SK-N-DZ (cell line): Measurements from ENCODE around the gene COL21A1.

Source experiments
- DNase-seq: peaks from one replicate; pipeline ENCODE4 v3.0.0-alpha.2; 2015; ENCODE audit warnings: low spot score

The COL21A1 gene

DNA sequence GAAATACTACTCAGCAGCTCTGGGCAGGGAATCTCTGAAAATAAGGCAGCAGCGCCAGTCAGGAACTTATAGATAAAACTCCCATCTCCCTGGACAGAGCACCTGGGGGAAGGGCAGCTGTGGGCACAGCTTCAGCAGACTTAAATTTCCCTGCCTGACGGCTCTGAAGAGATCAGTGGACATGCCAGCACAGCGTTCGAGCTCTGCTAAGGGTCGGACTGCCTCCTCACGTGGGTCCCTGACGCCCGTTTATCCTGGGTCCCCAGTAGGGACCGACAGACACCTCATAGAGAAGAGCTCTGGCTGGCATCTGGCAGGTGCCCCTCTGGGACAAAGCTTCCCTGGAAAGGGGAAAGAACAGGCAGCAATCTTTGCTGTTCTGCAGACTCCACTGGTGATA, 59.0 kb downstream of the COL21A1 start:
- DNase-seq: no peak

- DNase-seq: no peak
Observed at GRCh38 chr6:56187686-56188085, 59.7 kb downstream of the COL21A1 start.

DNA sequence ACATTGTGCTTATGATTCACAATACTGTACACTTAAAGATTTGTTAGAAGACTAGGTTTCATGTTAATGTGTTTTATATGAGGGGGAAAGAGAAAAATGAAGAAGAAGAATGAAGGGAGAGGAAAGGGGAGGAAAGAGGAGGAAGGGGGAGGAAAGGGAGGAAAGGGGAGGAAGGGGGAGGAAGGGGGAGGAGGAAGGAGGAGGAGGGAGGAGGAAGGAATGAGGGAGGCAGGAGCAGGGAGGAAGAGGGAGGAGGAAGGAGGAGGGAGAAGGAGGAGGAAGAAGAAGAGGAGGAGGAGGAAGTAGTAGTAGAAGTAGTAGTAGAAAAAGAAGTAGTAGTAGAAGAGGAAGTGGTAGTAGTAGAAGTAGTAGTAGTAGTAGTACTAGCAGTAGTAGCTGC, 70.6 kb downstream of the COL21A1 start:
- no peak for DNase-seq

DNA sequence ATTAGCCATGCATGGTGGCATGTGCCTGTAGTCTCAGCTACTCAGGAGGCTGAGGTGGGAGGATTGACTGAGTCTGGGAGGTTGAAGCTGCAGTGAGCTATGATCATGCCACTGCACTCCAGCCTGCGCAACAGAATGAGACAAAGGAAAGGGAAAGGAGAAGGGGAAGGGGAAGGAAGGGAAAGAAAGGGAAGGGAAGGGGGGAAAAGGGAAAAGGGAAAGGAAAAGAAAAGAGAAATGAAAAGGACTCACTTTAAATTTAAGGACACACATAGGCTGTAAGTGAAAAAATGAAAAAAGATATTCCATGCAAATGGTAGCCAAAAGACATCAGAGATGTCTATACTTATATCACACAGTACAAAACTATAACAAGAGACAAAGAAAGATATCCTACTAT, 74.2 kb downstream of the COL21A1 start:
- no peak for DNase-seq

DNA sequence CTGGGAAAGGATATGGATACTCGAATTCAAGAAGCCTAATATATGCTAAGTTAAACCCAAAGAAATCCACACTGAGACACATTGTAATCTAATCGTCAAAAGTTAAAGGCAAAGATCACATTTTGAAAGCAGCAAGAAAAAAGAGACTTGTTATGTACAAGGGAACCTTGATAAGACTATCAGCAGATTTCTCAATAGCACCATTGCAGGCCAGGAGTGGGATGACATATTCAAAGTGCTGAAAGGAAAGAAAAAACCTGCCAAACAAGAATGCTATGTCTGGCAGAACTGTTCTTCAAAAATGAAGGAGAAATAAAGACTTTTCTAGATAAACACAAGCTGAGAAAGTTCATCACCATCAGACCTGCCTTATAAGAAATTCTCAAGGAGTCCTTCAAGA, 75.2 kb downstream of the COL21A1 start:
- no peak for DNase-seq

DNA sequence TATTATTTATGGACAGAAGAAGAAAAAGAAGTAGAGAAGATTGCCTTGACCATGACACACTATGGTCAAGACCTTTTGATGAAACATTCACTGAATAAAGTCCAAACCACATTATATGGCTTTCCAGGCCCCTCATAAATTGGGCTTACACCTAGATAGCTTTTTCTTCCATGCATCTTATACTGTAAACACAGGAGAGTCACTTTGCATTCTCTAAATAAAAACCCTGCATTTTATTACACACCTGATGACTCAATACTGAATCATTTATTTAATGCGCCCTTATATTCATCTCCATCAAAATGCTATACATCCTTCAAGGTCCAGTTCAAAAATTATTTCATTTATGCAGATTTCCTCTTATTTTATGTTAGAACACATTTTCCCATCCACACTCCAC, 78.0 kb downstream of the COL21A1 start:
- no peak for DNase-seq

DNA sequence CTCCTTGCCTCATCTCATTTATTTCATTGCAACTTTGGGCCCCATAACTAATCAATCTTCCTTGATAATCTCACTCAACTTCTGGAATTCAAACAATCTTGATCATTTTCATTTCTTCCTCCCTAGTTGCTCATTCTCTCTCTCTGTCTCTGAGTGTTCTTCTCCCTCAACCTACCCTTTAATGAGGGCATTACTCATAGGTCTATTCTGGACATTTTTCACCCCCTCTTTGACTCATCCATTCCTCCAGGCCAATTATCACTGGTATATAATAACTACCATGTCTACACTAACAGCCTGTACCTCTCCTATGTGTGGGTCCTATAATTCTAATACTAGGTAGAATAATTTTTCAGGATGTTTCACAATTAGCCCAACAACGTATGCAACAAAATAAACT, 78.8 kb downstream of the COL21A1 start:
- DNase-seq: no peak

GRCh38 chr6:56162081-56162480, 85.3 kb downstream of the COL21A1 start:
- no peak for DNase-seq

DNA sequence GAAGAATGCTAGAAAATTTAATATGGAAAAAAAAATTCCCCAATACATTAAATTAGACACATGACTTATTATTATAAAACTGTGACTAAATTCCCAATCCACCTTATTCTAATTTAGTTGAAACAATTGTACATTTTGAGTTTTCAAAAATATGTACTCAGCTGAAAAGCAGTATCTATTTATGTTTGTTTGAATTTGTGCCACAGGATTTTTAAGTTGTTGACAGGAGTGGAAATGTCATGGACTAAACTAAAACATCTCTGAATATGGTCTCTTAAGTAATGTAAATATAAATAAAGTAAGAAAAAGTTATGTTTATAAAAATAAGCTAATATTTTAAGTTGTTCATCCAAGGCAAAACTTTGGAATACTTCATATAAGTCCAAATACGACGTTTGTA, 86.9 kb downstream of the COL21A1 start:
- DNase-seq: no peak

GRCh38 chr6:56158571-56158970, 88.8 kb downstream of the COL21A1 start:
- no peak for DNase-seq

DNA sequence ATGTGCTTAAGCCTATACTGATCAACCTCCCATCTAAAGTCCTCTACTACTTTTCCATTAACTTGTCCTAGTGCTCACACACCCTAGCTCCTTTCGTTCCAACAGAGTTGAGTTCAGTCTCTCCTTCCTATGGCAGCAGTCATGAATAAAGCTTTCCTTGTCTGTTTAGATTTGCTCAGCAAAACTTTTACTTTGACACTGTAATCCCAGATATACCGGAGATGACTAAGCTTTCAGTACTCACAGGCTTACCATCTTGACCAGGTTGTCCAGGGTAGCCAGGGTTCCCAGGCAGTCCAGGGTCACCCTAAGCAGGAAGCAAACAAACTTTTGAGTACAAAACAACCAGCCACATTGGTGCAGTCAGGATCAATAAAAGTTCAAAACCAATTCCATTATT, 90.7 kb downstream of the COL21A1 start:
- no peak for DNase-seq

- no peak for DNase-seq
Observed at GRCh38 chr6:56155634-56156141, 91.7 kb downstream of the COL21A1 start.

GRCh38 chr6:56154076-56154475, 93.3 kb downstream of the COL21A1 start:
- no peak for DNase-seq

- DNase-seq: no peak
Observed at GRCh38 chr6:56152611-56153010, 94.8 kb downstream of the COL21A1 start.

DNA sequence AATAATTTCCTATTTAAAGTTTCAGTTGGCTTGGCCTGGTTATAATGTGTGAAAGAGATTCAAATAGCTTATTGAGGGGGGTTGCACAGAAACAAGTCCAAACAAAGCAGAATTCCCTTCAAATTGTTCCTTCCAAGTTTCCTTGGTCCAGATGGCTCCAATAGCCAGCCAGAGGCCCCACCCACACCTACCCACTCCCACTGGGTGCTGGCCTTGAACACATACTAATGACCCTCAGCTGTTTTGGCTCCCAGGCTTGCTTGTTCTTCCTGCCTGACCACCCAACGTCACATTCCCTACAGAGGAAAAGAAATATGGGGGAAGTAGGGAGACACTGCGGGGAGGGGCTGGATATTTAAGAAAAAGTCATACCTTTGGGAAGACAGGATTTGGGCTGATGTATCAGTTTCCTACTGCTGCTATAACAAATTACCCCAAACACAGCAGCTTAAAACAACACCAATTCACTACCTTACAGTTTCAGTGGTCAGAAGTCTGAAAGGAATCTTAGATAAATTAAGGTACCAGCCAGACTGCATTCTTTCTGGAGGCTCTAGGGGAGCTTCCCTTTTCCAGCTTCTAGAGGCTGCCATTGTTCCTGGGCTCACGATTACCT, 95.7 kb downstream of the COL21A1 start:
- no peak for DNase-seq

GRCh38 chr6:56148488-56149186, 98.7 kb downstream of the COL21A1 start:
- DNase-seq: no peak

DNA sequence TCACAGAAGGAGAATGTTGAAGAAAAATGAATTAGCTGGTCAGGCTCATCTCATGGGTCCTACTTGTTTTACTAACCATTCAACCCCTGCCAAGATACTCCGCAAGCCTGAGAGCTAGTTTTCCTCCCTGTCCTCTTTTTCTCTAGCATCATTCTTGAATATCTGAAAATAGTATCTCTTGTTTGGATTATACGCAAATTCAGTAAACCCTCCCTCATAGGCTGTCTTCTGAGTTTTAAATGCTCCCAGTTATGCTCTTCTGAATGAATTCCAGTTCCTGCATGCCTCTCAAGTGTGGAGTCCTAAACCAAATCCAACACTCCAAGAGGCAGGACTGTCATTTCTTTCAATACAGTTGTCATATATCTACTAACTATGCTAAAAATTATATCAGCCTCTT, 99.6 kb downstream of the COL21A1 start:
- no peak for DNase-seq

DNA sequence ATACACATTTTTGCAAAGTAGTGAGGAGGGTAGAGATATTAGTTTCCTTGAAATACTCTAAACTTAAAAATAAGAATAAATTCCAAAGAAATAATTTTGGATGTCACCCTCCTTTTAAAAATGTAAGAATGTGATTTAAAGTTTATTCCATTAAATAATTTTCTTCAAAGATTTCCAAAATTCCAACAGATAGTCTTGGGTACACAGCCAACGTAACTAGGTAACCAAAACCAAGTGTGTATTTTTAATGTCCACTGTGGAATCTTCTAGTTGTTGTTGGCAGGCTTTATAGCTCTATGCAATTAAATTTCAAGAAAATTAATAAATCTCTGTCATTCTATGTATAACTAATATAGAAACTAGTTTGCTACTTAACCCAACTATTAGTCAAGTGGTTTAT, 101.3 kb downstream of the COL21A1 start:
- DNase-seq: no peak

- DNase-seq: no peak
Observed at GRCh38 chr6:56145616-56146015, 101.8 kb downstream of the COL21A1 start.

DNA sequence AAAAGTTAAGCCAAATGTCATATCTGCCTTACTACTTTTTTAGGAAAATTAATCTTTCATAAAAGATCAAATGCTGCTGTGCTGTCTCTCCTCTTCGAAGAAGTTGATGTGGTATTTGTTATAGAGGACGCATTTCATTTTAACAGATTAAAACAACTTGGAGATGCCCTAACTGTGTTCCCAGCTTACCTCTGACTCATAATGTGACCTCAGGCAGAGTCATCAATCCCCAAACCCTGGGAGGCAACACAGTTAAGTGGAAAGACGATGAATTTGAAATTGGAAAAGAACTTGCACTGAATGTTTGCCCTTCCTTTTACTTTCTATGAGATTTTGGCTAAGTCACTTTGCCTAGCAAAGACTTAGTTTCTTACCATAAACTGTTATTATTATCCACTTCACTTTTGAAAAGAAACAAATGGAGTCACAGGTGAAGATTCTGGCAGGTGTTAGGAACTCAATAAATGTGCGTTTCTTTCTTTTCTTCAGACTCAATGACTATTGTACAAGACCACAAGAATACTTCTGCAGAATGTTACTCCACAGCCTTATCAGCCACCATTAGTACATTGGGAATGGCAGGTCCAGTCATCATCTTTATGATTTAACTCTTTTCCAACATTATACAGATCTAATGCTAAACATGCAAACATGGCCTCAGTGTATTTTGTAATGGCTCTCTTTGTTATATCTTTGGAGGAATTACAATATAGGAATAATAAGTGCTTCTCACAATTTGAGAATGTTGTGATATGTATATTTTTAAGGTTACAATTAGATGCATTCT, 102.6 kb downstream of the COL21A1 start:
- no peak for DNase-seq

- DNase-seq: no peak
Observed at GRCh38 chr6:56143796-56144195, 103.6 kb downstream of the COL21A1 start.

- no peak for DNase-seq
Observed at GRCh38 chr6:56140090-56140489, 107.3 kb downstream of the COL21A1 start.

DNA sequence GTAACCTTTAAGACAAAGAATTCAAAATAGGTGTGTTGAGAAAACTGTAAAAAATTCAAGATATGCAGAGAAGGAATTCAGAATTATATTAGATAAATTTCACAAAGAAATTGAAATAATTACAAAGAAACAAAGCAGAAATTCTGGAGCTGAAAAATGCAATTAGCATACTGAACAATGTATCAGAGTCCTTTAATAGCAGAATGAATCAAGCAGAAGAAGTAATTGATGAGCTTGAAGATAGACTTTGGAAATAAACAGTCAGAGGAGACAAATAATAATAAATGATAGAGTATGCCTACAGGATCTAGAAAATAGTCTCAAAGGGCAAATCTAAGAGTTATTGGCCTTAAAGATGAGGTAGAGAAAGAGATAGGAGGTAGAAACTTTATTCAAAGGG, 131.7 kb downstream of the COL21A1 start:
- DNase-seq: no peak
